CD4-positive, alpha-beta T cell treated with Interleukin-1 beta for 1 hour (primary cell): Measurements from ENCODE around the gene EHD4.

Experiments
- DNase-seq, 2 donors: peaks; one replicate each; pipeline ENCODE4 v3.0.0-alpha.2; 2020 to 2022

EHD4 gene

GRCh38 chr15:41972253-41973242 lies at the start of gene EHD4:
EHD4 (minus strand) TSS chr15:41972557; CDS start chr15:41972494, 63 bp downstream.
- peak; percentile 96 for DNase-seq

DNA sequence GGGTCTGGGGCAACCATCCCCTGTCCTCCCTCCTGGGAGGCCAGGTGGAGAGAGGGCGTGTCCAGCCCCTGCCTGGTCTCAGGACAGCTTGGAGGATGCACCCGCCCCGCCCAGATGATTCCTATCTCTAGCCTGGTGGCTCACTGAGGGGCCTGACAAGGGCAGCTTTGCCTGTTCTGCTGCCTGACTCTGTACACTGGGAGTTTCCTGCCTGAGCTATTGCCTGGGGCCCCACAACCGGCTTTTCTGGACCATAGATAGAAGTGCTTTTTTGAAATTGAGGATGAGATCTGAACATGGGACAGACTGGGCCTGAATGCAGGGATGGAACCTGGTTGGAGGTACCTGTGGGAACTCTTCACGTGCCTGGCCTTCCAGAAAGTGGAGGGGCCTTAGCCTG lies 49.2 kb upstream of the EHD4 start:
- no peak for DNase-seq

DNA sequence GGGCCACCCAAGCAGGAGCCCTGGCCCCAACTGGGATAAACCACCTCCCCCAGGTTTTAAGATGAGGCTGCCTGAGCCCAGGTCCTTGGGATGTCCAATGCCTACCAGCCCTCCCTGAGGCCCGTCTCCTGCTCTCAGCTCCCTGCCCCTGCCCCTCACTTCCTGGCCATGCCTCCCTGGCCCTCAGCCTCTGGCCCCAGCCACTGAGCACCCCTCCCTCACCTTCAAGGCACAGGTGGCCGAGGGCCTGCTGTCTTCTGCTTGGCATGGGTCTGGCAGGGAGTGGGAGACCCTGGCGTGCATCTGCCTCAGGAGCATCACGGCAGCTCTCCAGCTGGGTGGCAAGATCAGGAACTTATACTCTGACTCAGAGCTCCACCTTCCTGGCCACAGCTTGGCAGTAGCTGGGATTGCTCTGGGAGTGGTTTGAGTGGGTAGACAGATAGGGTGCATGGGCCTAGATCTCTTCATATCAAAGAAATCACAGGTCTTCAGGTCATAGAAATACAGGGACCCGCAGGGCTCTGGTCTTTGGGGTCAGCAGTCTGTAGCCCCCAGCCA lies 48.4 kb upstream of the EHD4 start, which contains the start of gene PLA2G4E:
Gene PLA2G4E (minus strand): TSS at position 330 of the 561 bp plus-strand sequence. CDS start 12 bp downstream, at position 318.
- DNase-seq: no peak

DNA sequence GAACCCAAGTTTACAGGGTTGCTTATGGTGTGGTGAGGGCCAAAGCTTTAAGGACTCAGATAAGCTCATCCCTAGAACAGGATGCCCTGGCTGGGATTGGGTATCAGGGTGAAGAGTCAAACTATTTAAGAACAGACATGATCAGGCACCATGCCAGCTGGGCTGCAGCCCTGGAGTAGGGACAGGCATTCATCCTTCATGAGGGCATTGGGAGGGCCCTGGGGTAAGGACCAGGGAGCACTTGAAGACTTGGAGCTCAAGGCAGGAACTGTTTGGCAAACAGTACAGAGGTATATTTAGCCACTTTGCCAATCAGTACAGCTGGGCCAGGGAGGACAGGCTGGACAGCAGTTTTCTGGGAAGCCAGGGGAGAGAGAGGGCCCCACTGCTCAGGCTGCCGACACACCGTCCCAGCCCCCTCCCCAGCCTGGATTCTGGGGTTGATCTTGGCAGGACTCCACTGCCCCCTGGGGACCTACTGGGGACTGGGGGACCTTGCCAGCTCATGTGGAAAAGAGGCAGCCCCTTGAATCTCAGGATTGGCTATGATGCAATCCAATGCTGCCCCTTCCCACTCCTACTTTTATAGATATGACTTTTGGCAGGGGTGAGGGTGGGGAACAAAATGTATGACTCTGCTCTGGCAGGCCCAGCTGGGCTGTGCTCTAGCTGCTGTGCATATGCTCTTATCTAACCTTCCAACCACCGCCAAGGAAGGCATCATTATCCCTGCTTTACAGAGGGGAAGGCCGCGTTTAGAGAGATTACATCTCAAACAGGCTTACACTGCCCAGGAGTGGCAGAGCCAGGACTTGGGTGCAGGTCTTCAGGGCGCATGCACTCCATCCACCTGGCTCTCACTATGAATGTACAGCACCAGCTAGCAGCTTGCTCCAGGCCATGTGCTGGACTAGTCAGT lies 46.2 kb upstream of the EHD4 start:
- no peak for DNase-seq

DNA sequence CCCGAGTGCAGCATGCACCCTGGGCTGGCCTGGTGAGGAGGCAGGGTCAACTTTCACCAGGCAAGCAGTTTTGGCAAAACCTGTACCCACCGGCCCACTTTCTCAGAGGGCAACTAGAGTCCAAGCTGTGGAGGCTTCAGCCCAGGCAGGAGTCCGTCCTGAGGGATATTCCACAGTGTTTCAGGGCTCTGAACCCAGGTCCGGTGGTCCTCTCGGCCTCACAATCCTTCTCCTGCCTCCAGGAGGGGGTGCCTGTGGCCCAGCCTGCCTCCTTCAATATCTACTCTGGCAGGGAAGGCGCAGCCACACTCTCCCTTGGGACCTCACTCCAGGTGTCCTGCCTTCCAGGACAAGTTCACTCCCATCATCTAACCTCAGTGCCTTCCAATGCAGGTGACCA lies 44.6 kb upstream of the EHD4 start:
- no peak for DNase-seq

DNA sequence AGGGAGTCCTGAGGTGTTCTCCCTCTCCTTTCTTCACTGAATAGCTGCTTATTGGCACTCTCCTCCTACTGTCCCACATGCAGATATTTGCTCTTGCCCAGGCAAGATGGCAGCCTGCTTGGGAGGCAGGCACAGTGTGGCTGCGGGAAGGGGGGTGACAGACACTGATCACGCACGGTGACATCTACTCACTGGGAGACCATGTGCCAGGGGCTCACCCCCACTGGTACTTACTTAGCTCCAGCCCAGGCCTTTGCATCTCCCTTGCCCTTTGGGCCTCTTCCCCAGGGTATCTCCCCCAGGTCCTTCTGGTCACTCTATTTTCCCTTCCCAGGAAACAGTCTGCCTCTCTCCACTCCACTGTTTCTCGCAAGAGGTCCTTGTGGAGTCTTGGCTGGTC lies 42.0 kb upstream of the EHD4 start:
- no peak for DNase-seq

GRCh38 chr15:42012928-42013482 lies 40.6 kb upstream of the EHD4 start:
- no peak for DNase-seq

- no peak for DNase-seq
Measured at GRCh38 chr15:42012241-42012640, 39.9 kb upstream of the EHD4 start.

- no peak for DNase-seq
Measured at GRCh38 chr15:42011074-42011473, 38.7 kb upstream of the EHD4 start.

- no peak for DNase-seq
Measured at GRCh38 chr15:42010434-42010833, 38.1 kb upstream of the EHD4 start.

GRCh38 chr15:42009474-42009873 lies 37.1 kb upstream of the EHD4 start:
- no peak for DNase-seq

DNA sequence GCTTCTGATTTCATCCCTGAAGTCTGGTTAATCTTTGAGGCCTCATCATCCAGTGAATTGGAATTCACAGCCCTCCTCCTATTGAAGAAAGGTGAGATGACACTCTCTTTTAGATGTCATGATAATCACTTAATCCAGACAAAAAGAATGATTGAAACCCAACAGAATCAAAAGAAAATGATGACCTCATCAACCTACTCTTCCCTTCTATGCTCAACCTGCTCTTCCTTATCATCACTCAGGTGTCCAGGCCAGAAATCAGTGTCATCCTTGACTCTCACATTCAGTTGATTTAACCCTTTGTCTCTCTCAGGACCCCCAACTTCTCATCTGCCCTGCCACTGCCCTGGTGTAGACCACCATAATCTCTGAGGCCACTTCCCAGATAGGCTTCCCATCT lies 36.7 kb upstream of the EHD4 start:
- no peak for DNase-seq

- DNase-seq: no peak
Measured at GRCh38 chr15:42007386-42007785, 35.0 kb upstream of the EHD4 start.

DNA sequence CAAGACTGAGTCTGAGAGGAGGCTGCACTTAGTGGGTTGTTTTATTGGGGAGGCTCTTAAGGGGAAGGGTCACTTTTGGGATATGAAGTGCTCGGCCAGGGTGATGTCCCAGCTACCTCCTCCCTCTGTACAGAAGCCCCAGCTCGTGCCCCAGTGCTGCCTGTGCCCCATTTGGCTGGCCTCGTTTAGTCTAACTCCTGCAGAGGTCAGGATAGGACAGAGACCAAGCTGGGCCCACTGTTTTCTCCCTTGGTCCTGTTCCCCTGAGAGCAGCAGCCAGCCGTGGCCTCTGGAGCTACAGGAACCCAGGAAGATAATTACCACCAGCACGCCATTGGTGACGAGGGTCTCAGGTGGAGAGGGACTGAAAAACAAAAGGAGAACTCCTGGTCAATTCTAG lies 30.0 kb upstream of the EHD4 start:
- no peak for DNase-seq

DNA sequence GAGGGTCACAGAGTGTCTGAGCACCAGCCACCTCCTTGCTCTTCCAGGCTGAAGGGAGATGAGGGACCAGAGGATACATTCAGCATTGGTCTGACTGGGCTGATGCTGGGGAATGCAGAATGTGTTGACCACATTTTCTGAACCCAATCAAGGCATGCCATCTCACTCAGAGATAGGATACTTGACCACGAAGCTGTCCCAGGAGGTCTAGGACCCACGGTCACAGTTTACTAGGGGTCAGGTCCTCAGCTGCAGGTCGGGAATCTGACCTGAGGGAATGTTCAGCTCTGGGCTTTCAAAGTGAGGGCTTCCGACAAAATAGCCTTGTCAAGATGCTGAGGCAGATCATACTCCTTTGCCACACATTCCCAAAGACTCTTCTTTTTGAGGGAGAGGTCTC lies 28.9 kb upstream of the EHD4 start:
- DNase-seq: no peak

- no peak for DNase-seq
Measured at GRCh38 chr15:41999290-42000285, 27.2 kb upstream of the EHD4 start.

GRCh38 chr15:41997845-41998244 lies 25.5 kb upstream of the EHD4 start:
- DNase-seq: no peak

DNA sequence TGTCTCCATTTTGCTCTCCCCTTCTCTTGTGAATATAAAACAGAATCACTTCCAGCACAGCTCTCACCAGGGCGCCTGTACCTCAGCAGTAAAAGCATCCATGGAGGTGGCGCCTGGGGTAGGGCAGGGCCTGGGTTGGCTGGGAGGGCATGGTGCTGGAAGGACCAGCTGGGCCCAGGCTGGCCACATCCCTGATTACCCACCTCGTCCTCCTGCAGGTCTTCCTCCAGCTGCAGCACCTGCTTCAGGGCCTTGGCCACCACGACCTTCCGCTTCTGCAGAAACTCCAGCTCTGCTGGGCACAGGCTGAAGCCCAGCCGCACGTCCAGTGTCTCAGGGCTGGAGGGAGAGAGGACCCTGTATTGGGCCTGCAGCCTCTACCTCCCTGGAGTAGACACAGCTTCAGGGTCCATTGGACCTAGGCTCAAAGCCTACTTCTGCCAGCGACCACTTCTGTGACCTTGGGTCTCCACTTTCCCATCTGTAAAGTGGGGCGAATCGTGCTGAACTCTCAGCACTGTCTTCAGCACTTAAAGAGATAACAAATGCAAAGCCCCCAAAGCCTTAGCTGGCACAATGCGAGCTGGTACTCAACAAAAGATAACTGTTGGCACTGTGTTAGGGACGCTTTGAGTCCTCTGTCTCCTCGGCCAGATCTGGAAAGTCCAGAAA lies 24.7 kb upstream of the EHD4 start:
- DNase-seq: no peak

DNA sequence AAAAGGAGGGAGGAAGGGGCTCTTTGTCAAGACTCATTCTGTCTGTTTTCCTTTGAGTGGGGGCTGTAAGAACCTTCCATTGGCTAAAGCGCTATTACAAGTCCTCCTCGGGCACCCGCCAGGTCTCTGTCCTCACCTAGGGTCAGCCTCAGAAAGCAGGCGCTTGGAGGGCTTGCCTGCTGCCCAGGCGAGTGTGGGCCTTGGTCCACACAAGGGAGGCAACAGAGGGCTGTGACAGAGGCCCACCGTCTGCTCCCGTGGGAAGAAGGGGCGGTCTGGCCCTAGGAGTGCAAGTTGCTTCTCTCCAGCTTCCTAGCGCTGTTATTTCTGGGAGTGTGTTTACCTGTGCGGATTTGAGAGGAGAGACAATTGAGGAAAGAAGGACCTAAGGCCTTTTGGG lies 24.0 kb upstream of the EHD4 start:
- no peak for DNase-seq

GRCh38 chr15:41995476-41995855 lies 23.1 kb upstream of the EHD4 start:
- no peak for DNase-seq
